WTC11 (cell line): ENCODE measurements around the gene CAPNS1. TPM values are rescaled to one million over a fixed set of nuclear protein-coding genes. Genes with fewer than 3 reads are reported as not detected.

Experiments used
- ATAC-seq: fragments of 200-7000 bp; cut with Tn5 transposase; 2 replicates; pipeline ENCODE4 v1.10.0; 2021; ENCODE audit warnings: mild to moderate bottlenecking, moderate library complexity
- CTCF ChIA-PET: fragments of 300-600 bp; sonication (Branson Sonifier 250); formaldehyde crosslinking; loops from one replicate; lab custom pipeline; 2021; ENCODE audit warnings: antibody characterized with exemption; lab: Charles Lee
- POLR2A ChIA-PET: fragments of 350-600 bp; sonication (Branson Sonifier 250); formaldehyde crosslinking; loops from one replicate; lab custom pipeline; 2021; ENCODE audit warnings: antibody characterized with exemption; lab: Charles Lee
- DNase-seq: peaks from one replicate; pipeline ENCODE4 v3.0.0; 2021; ENCODE audit warnings: low spot score
- H3K27ac Mint-ChIP-seq: 2 replicates; pipeline ENCODE4 v1.8.0; 2021; ENCODE audit warnings: mixed read lengths
- H3K27me3 Mint-ChIP-seq: 2 replicates; pipeline ENCODE4 v1.8.0; 2021; ENCODE audit warnings: low read depth, mild to moderate bottlenecking, moderate library complexity, mixed read lengths
- H3K36me3 Mint-ChIP-seq: 2 replicates; pipeline ENCODE4 v1.8.0; 2021; ENCODE audit warnings: mixed read lengths
- H3K4me1 Mint-ChIP-seq: 2 replicates; pipeline ENCODE4 v1.8.0; 2022; ENCODE audit warnings: mixed read lengths
- H3K4me3 Mint-ChIP-seq: 2 replicates; pipeline ENCODE4 v1.8.0; 2021; ENCODE audit warnings: mild to moderate bottlenecking, moderate library complexity, mixed read lengths
- H3K9me3 Mint-ChIP-seq: 2 replicates; pipeline ENCODE4 v1.8.0; 2021; ENCODE audit warnings: mixed read lengths
- ARID4B ChIP-seq: sonication (generic); formaldehyde crosslinking; IDR thresholded peaks from 2 replicates; pipeline ENCODE4 v1.8.0; 2023; ENCODE audit warnings: missing genetic modification reagents, mild to moderate bottlenecking, borderline replicate concordance
- CDX4 ChIP-seq: fragments of 250-450 bp; sonication (Bioruptor Pico); IDR thresholded peaks from 2 replicates; pipeline ENCODE4 v1.9.0; 2021; ENCODE audit warnings: moderate library complexity, mild to moderate bottlenecking, inconsistent platforms, borderline replicate concordance
- E2F1 ChIP-seq: sonication (generic); formaldehyde crosslinking; IDR thresholded peaks from 2 replicates; pipeline ENCODE4 v1.8.0; 2022; ENCODE audit warnings: mild to moderate bottlenecking, missing genetic modification reagents
- E2F4 ChIP-seq: sonication (generic); formaldehyde crosslinking; IDR thresholded peaks from 2 replicates; pipeline ENCODE4 v1.8.1; 2022; ENCODE audit warnings: low read depth, mild to moderate bottlenecking, moderate library complexity, missing genetic modification reagents, borderline replicate concordance
- EMX1 ChIP-seq: fragments of 250-450 bp; sonication (Bioruptor Pico); IDR thresholded peaks from 2 replicates; pipeline ENCODE4 v1.8.0; 2021; ENCODE audit warnings: mild to moderate bottlenecking
- FOXK1 ChIP-seq: sonication (generic); formaldehyde crosslinking; IDR thresholded peaks from 2 replicates; pipeline ENCODE4 v1.8.0; 2022; ENCODE audit warnings: mild to moderate bottlenecking, moderate library complexity, missing genetic modification reagents
- GRHL2 ChIP-seq: fragments of 250-450 bp; sonication (Bioruptor Pico); IDR thresholded peaks from 2 replicates; pipeline ENCODE4 v1.8.0; 2022; ENCODE audit warnings: mild to moderate bottlenecking, moderate library complexity; ENCODE audit not compliant: insufficient replicate concordance, severe bottlenecking
- HMGXB4 ChIP-seq: sonication (generic); formaldehyde crosslinking; IDR thresholded peaks from 2 replicates; pipeline ENCODE4 v1.8.1; 2023; ENCODE audit warnings: mild to moderate bottlenecking, moderate library complexity, missing genetic modification reagents
- IRF2 ChIP-seq: sonication (generic); formaldehyde crosslinking; IDR thresholded peaks from 2 replicates; pipeline ENCODE4 v1.8.0; 2022; ENCODE audit warnings: low read depth, missing genetic modification reagents, borderline replicate concordance
- STAT6 ChIP-seq: sonication (generic); formaldehyde crosslinking; conservative IDR thresholded peaks from 2 replicates; pipeline ENCODE4 v1.8.1; 2023; ENCODE audit warnings: mild to moderate bottlenecking, low read depth, missing genetic modification reagents, moderate library complexity
- ZBTB43 ChIP-seq: sonication (generic); formaldehyde crosslinking; IDR thresholded peaks from 2 replicates; pipeline ENCODE4 v1.8.1; 2023; ENCODE audit warnings: mild to moderate bottlenecking, missing genetic modification reagents
- ZNF121 ChIP-seq: sonication (generic); formaldehyde crosslinking; IDR thresholded peaks from 2 replicates; pipeline ENCODE4 v1.8.0; 2023; ENCODE audit warnings: missing genetic modification reagents
- ZNF281 ChIP-seq: sonication (generic); formaldehyde crosslinking; IDR thresholded peaks from 2 replicates; pipeline ENCODE4 v1.8.0; 2023; ENCODE audit warnings: mild to moderate bottlenecking, missing genetic modification reagents
- ZNF416 ChIP-seq: fragments of 250-450 bp; sonication (Bioruptor Pico); IDR thresholded peaks from 2 replicates; pipeline ENCODE4 v1.9.0; 2021; ENCODE audit warnings: mild to moderate bottlenecking, inconsistent platforms
- total RNA-seq: library from RNA; stranded (reverse); gene quantifications from 3 replicates; pipeline ENCODE4 v1.2.3, GENCODE V29; 2021

The CAPNS1 gene
- total RNA-seq, 1 experiment from 2014 or later, result 358 TPM

GRCh38 chr19:36113425-36113824 is 26.4 kb upstream of the CAPNS1 start (continued):
- no peak for TF ChIP-seq GRHL2 (CRISPR knock-in tag)
- no peak for TF ChIP-seq E2F4 (CRISPR knock-in tag)
- TF ChIP-seq, all 79 proteins: peak for 0

- POLR2A ChIA-PET, result interaction anchor here (1.5 kb wide), 1 partner anchor 14 kb away, joined by 7 read pairs; no protein-coding TSS in a partner anchor
- Mint-ChIP-seq H3K36me3 (peaks cover 28% of the 10 kb centered on the region), H3K27me3 (peaks cover 3% of the 10 kb centered on the region), H3K9me3 (no peaks in the 10 kb centered on the region), H3K4me1 (peaks cover 30% of the 10 kb centered on the region), H3K4me3 (peak overlapping the region; percentile 95), H3K27ac (peak overlapping the region; percentile 85)
- ATAC-seq (0 out of 2 replicates have a peak, but pooled peaks have one; percentile 2), DNase-seq (peak; percentile 51)
- CTCF ChIA-PET, result interaction anchor here (1.2 to 2.8 kb wide), 3 partner anchors 14 to 58 kb away, joined by 3 to 28 read pairs (median 3); no protein-coding TSS in a partner anchor
- TF ChIP-seq STAT6 (CRISPR knock-in tag), result no peak
- no peak for TF ChIP-seq ZBTB43 (CRISPR knock-in tag)
- TF ChIP-seq ZNF281 (CRISPR knock-in tag), result no peak
- TF ChIP-seq ZNF121 (CRISPR knock-in tag), result peak; percentile 2; the same call in 1 of the 2 replicates
- no peak for TF ChIP-seq E2F1 (CRISPR knock-in tag)
- 0 out of 2 replicates have a peak, but pooled peaks have one; percentile 31 for TF ChIP-seq HMGXB4 (CRISPR knock-in tag)
- TF ChIP-seq FOXK1 (CRISPR knock-in tag), result no peak
- TF ChIP-seq CDX4 (CRISPR knock-in tag), result no peak
- TF ChIP-seq IRF2 (CRISPR knock-in tag), result no peak
- no peak for TF ChIP-seq EMX1 (CRISPR knock-in tag)
- TF ChIP-seq ARID4B, result no peak; the same call in 1 of the 2 replicates
- TF ChIP-seq ZNF416, result no peak
Observed at GRCh38 chr19:36113894-36114720, 25.8 kb upstream of the CAPNS1 start.
